GM21576 (cell line): ENCODE data around the gene RC3H1.
"Not testable (repeated sequence)": the region's sequence is repeated elsewhere in the genome, so short reads cannot be mapped to it uniquely, and the experiment has no call there.

Experiments
- ATAC-seq: cut with Tn5 transposase; IDR thresholded peaks from one replicate; pipeline ENCODE4 v1.9.1; 2021; ENCODE audit warnings: mild to moderate bottlenecking, moderate library complexity; ENCODE audit not compliant: unreplicated experiment

The RC3H1 gene, protein sequence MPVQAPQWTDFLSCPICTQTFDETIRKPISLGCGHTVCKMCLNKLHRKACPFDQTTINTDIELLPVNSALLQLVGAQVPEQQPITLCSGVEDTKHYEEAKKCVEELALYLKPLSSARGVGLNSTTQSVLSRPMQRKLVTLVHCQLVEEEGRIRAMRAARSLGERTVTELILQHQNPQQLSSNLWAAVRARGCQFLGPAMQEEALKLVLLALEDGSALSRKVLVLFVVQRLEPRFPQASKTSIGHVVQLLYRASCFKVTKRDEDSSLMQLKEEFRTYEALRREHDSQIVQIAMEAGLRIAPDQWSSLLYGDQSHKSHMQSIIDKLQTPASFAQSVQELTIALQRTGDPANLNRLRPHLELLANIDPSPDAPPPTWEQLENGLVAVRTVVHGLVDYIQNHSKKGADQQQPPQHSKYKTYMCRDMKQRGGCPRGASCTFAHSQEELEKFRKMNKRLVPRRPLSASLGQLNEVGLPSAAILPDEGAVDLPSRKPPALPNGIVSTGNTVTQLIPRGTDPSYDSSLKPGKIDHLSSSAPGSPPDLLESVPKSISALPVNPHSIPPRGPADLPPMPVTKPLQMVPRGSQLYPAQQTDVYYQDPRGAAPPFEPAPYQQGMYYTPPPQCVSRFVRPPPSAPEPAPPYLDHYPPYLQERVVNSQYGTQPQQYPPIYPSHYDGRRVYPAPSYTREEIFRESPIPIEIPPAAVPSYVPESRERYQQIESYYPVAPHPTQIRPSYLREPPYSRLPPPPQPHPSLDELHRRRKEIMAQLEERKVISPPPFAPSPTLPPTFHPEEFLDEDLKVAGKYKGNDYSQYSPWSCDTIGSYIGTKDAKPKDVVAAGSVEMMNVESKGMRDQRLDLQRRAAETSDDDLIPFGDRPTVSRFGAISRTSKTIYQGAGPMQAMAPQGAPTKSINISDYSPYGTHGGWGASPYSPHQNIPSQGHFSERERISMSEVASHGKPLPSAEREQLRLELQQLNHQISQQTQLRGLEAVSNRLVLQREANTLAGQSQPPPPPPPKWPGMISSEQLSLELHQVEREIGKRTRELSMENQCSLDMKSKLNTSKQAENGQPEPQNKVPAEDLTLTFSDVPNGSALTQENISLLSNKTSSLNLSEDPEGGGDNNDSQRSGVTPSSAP

DNA sequence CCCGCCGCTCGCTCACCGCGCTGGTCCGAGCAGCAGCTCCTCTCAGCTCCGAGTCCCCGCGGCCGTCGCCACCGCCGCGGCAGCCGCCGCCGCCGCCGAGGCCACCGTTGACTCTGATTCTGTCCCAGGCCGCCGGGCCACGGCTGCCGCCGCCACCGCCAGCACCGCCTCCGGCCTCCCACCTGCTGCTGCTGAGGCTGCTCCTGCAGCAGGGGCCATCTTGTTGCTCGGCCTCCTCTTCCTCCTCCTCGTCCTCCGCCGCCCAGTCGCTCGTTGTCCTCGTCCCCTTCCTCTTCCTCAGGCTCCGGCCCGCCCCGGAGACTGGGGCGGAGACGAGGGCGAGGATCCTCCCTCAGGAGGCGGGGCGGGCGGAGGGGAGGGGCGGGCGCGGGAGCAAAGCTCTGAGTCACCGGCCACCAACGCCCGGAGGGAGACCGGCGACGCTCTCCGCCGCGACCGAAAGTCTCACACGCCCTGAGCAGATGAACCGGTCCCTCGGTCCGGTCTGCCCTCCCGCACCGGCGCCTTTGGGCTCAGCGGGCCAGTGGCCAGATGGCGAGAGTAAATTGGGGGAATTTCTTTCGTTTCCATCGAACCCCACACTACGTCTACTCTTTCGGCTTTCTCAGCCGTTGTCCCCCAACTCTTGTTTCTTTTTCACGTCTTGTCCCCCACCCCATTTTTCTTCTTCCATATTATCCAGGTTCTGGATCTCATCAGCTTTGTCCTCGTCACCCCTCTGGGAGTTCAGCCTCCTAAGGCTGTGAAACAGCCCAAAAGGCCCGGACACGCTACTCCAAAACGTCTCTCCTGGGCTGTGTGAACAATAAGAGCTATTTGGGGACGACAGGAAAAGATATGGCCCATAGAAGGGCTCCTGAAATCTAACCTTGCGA lies at the start of gene RC3H1:
Gene RC3H1 (minus strand): TSS at position 278 of the 896 bp plus-strand sequence. CDS start 29,372 bp downstream, outside the sequence.
- ATAC-seq = peak; percentile 86

DNA sequence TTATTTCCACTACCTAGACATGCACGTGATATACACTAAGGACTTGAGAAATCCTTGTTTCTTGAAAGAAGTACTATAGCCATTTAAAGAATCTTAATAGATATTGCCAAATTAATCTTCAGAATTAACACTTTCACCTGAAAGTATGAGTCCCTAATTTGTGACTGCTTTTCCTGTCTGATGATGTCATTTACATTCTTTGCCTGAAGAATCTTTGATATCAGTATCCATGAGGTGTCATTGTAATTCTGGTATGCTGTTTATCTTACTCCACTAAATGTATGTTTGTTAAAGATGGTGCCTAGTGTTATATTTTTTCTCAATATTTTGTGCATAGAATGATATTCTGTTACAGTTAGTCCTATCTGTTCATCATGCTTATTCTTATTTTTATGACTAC lies 48.5 kb upstream of the RC3H1 start:
- no peak for ATAC-seq

DNA sequence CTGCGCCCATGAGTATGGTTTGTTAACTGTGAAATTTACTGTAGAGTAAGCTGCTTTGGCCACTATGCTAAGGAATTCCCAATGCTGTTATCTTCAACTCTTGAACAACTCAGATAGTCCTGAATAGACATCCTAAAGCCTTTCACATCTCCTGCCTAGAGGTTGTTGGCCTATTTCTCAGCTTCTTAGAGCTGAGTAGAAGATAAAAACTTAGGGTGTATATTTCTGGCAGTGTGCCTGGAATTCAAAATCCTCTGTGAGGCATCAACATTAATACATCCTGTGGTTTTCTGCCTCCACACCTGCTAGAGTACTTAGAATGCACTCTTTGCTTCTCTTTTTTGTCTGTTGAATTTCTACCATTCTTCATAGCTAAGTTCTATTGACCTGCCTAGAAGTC lies 45.8 kb upstream of the RC3H1 start:
- ATAC-seq = no peak

DNA sequence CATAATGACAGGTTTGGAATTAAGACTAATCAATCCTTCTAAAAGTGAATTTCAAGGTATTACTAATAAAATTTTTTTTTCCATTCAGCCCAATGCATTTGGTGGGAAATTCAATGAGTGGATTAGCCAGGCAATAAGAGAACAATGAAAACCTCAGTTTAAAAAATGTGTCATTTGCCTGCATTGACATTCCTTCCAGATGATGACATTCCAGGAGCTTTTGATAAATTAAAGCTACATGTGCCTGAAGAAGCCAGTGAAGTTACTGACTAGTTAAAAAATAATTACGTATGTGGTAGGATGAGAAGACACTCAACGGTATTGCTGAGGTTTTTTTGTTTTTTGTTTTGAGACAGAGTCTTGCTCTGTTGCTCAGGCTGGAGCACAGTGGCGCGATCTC lies 37.9 kb upstream of the RC3H1 start:
- no peak for ATAC-seq

DNA sequence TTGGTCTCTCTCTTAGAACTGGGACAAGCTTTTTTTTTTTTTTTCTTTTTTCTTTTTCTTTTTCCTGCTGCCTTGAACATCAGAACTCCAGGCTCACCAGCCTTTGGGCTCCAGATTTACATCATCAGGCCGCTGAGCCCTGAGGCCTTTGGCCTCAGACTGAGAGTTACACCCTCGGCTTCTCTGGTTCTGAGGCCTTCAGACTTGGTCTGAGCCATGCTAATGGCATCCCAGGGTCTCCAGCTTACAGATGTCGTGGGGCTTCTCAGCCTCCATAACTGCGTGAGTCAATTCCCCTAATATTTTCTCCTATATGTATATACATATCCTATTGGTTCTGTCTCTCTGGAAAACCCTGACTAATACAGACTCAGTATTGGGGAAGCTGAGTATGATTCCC lies 36.5 kb upstream of the RC3H1 start:
- no peak for ATAC-seq

DNA sequence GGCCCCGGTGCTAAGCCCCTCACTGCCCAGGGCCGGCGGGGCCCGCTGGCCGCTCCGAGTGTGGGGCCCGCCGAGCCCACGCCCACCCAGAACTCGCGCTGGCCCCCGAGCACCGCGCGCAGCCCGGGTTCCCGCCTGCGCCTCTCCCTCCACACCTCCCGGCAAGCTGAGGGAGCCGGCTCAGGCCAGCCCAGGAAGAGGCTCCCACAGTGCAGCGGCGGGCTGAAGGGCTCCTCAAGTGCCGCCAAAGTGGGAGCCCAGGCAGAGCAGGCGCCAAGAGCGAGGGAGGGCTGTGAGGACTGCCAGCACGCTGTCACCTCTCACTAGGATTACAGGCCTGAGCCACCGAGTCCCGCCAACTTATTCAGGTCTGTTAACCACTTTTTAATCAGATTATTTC lies 34.5 kb upstream of the RC3H1 start:
- ATAC-seq = not testable (repeated sequence)

DNA sequence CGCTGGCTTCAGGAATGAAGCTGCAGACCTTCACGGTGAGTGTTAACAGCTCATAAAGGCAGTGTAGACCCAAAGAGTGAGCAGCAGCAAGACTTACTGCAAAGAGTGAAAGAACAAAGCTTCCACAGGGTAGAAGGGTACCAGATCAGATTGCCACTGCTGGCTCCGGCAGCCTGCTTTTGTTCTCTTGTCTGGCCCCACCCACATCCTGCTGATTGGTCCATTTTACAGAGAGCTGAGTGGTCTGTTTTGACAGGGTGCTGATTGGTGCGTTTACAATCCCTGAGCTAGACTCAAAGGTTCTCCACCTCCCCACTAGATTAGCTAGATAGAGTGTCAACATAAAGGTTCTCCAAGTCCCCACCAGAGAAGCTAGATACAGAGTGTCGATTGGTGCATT lies 33.6 kb upstream of the RC3H1 start:
- ATAC-seq = not testable (repeated sequence)

DNA sequence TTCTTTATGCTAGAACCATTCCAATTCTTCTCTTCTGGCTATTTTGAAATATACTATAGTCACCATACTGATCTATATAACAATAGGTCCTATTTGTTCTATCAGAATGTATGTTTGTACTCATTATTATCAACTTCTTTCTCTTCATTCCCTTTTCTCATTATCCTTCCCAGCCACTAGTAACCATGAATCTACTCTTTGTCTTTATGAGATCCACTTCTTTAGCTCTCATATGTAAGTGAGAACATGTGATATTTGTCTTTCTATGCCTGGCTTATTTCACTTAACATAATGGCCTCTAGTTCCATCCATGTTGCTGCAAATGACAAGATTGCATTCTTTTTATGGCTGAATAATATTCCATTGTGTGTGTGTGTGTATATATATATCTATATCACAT lies 31.7 kb upstream of the RC3H1 start:
- no peak for ATAC-seq

DNA sequence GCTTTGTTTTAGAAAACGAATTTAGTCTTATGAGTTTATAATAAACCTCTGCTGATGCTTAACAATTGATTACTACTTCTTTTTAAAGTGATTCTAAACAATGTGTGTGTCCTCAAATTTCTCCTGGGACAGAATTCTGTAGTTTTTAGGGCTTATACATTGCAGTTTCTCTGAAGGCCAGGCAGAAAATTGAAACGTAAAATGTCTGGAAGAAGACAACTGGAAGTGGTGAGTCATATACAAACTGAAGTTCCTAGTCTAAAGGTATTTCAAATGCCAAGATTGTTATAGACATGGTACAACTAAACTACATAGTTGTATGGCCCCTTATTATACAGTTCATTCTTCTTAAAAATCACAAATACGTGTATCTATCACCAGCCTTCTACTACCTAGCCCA lies 30.5 kb upstream of the RC3H1 start:
- ATAC-seq = no peak

DNA sequence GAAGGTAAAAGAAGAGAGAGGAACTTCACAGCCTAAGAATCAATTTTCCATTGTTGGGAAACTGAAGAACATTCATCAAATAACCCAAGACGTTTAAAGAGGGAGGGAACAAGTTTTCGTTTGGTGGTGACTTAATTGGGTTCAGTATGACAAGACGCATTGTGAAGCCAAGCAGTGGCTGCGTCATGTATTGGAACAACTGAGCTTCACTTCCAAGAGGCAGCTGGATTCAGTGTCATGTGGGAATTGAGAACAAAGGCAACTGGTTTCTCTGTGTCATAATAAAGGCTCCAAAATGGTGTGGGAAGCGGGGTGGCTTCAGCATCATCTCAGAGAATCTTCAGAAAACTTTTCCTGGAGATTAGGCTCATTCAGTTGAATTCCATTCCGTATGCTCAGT lies 29.8 kb upstream of the RC3H1 start:
- no peak for ATAC-seq

DNA sequence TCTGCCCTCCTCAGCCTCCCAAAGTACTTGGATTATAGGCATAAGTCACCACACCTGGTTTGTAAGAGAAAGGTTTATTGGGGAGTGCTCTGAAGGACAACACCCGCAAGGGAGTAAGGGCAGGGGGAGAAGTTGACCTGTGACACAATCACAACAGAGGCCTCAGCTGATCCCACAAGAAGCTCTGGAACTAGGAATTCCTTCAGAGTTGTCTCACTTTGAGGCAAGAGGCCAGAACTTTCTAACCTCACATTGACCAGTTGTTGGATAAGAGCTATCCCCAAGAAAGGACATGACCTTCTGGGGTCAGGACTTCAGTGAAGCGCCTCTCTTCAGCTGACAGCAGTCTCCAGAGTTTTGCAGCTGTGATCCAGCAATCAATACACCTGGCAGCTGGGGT lies 27.4 kb upstream of the RC3H1 start:
- ATAC-seq = no peak

DNA sequence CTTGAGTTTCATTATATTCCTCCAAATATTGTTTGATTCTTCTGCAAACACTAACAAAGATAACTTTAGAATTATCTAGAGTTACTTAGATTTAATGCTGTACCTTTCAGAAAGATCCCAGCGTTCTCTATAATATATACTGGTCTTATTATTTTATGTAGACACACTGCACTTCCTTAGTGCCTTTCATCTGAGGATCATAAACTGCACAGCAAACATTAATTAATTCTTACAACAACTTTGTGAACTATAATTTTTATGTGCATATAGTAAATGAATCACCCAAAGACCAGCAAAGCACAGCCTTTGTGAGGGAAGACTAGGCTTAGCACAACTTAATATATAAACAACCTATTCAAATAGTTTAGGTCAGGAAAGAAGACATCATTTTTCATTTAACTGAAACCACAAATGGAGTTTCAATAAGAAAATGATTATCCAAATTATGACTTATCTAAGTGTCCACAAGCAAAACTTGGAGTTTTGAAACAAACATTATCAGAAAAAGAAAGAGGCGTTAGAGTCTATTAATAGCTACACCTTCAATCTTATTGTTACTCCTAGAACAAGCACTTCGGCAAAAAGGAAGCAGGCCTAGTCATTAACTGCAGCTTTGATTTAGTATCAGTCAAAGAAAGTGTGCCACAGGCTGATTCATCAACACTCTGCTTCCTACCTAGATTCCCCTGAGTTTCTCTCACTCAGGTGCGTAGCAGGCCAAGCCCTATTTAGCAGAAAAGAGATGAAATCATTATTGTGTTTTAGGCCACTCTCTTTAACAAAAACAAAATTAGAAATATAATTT lies 22.5 kb upstream of the RC3H1 start:
- ATAC-seq = no peak

DNA sequence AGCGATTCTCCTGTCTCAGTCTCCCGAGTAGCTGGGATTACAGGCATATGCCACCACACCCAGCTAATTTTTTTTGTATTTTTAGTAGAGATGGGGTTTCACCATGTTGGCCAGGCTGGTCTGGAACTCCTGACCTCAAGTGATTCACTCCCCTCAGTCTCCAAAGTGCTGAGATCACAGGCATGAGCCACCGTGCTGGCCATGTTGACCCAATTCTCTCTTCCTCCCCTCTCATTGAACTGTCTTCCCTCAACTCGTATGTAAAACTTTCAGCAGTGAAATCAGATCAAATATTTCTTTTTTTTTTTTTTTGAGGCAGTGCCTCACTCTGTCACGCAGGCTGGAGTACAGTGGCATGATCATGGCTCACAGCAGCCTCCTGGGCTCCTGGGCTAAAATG lies 20.4 kb upstream of the RC3H1 start:
- ATAC-seq = not testable (repeated sequence)

DNA sequence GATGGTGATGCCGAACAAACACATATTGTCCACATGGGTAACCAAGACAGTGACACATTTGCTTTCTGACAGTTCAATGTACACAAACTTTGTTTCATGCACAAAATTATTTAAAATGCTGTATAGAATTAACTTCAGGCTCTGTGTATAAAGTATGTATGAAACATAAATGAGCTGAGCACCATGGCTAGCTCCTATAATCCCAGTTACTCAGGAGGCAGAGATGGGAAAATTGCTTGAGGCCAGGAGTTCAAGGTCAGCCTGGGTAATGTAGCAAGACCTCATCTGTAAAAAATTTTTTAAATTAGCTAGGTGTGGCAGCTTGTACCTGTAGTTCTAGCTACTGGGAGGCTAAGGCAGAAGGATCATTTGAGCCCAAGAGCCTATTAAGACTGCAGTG lies 19.2 kb upstream of the RC3H1 start:
- ATAC-seq = no peak

DNA sequence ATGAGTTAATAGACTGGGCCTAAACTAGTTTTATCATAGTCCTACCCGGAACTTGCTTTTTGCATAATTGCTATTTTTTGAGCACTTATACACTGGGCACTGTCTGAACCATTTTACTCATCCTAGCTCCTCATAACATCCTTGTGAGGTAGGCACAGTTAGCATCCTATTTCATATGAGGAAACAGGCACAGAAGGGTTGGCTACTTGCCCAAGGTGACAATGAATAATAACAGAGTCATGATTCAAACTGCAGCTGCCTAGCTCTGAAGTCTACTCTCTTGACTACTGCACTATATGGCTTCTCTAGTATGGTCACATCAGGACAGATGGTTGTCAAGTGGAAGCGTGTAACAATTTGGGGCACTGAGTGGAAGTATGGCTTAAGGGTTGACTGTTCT lies 18.2 kb upstream of the RC3H1 start:
- no peak for ATAC-seq

DNA sequence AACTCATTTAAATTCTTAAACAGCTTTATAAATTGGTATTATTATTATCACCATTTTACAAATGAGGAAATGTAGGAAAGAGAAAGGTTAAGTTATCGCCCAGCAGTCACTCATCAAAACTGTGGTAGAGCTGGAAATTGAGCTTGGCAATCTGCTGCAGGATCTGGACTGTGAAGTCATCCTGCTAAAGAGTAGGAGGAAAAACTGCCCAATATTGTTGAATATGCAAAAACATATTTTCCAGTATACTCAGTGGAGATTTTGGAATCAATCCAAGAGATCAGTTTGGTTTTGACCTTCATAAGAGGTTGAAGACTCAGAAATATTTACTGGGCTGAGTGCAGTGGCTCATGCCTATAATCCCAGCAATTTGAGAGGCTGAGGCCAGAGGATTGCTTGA lies 16.9 kb upstream of the RC3H1 start:
- ATAC-seq = no peak

DNA sequence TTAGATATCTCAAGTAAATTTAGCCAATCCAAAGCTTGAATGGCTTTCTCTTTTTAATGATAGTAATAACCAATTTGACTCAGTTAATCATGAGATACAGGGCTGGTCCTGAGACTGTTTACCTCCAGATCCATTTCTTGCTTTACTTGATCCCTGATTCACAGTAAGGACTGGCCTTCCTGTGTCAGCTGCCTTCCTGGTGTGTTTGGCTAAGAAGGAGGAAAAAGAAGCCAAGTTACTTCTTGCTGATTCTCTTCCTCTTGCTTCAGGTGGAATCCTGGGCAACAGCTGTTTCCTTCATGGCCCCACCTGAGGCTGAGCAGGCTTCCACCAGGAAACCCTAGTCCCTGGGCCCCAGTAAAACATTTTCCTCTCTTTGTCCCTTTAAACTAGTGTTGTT lies 14.6 kb upstream of the RC3H1 start:
- no peak for ATAC-seq

DNA sequence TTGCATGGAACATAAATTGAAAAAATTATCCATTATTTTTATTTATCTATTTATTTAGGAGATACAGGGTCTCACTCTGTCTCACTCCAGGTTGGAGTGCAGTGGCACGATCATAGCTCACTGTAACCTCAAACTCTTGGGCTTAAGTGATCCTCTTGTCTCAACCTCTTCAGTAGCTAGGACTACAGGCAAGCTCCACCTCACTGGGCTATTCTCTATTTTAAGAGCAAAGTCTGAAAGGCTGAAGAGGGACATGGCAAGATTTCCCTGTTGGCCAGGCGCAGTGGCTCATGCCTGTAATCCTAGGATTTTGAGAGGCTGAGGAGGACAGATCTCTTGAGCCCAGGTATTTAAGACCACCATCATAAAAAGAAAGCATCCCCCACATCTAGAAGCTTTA lies 14.0 kb upstream of the RC3H1 start:
- no peak for ATAC-seq

DNA sequence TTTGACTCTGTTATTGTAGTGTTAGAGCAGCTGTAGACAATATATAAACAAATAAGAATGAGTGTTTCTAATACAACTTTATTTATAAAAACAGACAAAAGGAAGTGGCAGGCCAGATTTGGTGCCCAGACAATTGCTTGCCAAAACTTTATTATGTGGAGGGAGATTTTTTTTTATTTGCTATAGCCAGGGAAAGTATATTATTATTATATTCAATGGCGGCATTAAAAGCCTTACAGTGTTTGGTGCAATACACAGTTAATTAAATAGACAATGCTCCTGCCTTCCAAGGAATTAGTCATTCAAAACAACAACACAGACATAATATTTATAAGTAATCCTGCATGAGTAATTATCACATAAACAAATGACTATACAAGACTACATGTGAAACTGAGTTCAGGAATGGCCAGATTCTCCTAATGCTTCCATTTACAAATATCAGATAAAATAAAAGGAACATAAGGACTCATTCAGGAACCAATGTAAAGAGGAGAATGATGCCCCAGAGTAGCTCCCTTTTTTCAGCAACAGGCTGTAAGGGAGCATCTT lies 10.6 kb upstream of the RC3H1 start:
- no peak for ATAC-seq
